K562 (cell line): ENCODE data around the gene BCAR3. TPM values are rescaled to one million over a fixed set of nuclear protein-coding genes. Genes with fewer than 3 reads are reported as not detected.

Source experiments
- ATAC-seq: fragments of 200-7000 bp; cut with Tn5 transposase; 3 replicates; pipeline ENCODE4 v1.9.1; 2020; ENCODE audit warnings: moderate library complexity
- BruUV-seq: library from RNA; stranded (reverse); fragments of 400-500 nt; replicated peaks from 2 replicates; lab custom pipeline; 2021; lab: Mats Ljungman, UMichigan
- CTCF ChIA-PET: fragments of 300-600 bp; formaldehyde crosslinking; extraction: SDS; loops from one replicate; lab custom pipeline; 2021; ENCODE audit warnings: low intra/inter-chr PET ratio; lab: Yijun Ruan, JAX
- POLR2A ChIA-PET: fragments of 300-600, 350-650 bp; sonication (Branson Sonifier 250); formaldehyde crosslinking; extraction: SDS; loops from one replicate; lab custom pipeline; 2021; ENCODE audit warnings: antibody characterized with exemption, inconsistent platforms; lab: Yijun Ruan, JAX
- DNase-seq, 4 experiments: peaks; one replicate each; pipeline versions ENCODE4 v3.0.0 to v3.0.0-alpha.2; 2011 to 2018; ENCODE audit warnings: low spot score in 3 of 4, mixed read lengths in 3 of 4; ENCODE audit errors: extremely low read depth in 1 of 4
- FAIRE-seq: peaks from 2 replicates; lab custom pipeline; 2011; peaks lifted over from hg19 to GRCh38; lab: Jason Lieb, UNC
- H2AFZ ChIP-seq: 2 replicates; pipeline ENCODE4 v1.6.0; 2011; ENCODE audit warnings: low read depth, low read length, control low read depth, inconsistent platforms
- H3K27ac ChIP-seq: fragments of 200-600 bp; 3 replicates; pipeline ENCODE4 v1.8.0; 2011; ENCODE audit warnings: low read depth, mild to moderate bottlenecking, control low read depth, inconsistent platforms, low read length, moderate library complexity, mixed read lengths; ENCODE audit errors: extremely low read depth
- H3K27me3 ChIP-seq, 2 experiments: fragments of 300-600 bp in 1 of 2; 2 replicates in 1 of 2; 3 replicates in 1 of 2; pipeline versions ENCODE4 v1.6.0 to v1.8.0; 2011; ENCODE audit warnings: inconsistent platforms in 2 of 2, low read length in 2 of 2, mild to moderate bottlenecking in 1 of 2, mixed read lengths in 1 of 2, moderate library complexity in 1 of 2; ENCODE audit not compliant: control insufficient read depth in 2 of 2, insufficient read depth in 2 of 2
- H3K36me3 ChIP-seq: fragments of 300-600 bp; 3 replicates; pipeline ENCODE4 v1.8.0; 2011; ENCODE audit warnings: mild to moderate bottlenecking, low read length, inconsistent platforms; ENCODE audit not compliant: control insufficient read depth, insufficient read depth
- H3K4me1 ChIP-seq, 2 experiments: fragments of 200-600 bp in 1 of 2; replicated peaks in 1 of 2; 2 replicates in 1 of 2; 3 replicates in 1 of 2; pipeline versions ENCODE4 v1.5.1 to v1.8.0; 2011; ENCODE audit warnings: inconsistent platforms in 2 of 2, low read length in 2 of 2, mild to moderate bottlenecking in 1 of 2, mixed read lengths in 1 of 2, moderate library complexity in 1 of 2; ENCODE audit not compliant: control insufficient read depth in 2 of 2, insufficient read depth in 2 of 2
- H3K4me2 ChIP-seq: 2 replicates; pipeline ENCODE4 v1.6.1; 2011; ENCODE audit warnings: low read length, control low read depth, inconsistent platforms, mixed read lengths; ENCODE audit not compliant: insufficient read depth
- H3K4me3 ChIP-seq: fragments of 200-600 bp; sonication (generic), shearing (Covaris generic); 2 replicates; pipeline ENCODE4 v1.5.1; 2016; ENCODE audit warnings: control low read depth, inconsistent platforms
- H3K79me2 ChIP-seq: fragments of 200-600 bp; 3 replicates; pipeline ENCODE4 v1.8.0; 2011; ENCODE audit warnings: low read length, inconsistent platforms; ENCODE audit not compliant: control insufficient read depth, insufficient read depth
- H3K9ac ChIP-seq, 2 experiments: 2 replicates each; pipeline versions ENCODE4 v1.6.0 to v1.6.1; 2011; ENCODE audit warnings: low read depth in 2 of 2, low read length in 2 of 2, control low read depth in 1 of 2, inconsistent platforms in 1 of 2, mild to moderate bottlenecking in 1 of 2, mixed read lengths in 1 of 2; ENCODE audit not compliant: insufficient read depth in 1 of 2
- H3K9me1 ChIP-seq: one replicate; pipeline ENCODE4 v1.6.0; 2011; ENCODE audit warnings: inconsistent platforms, mild to moderate bottlenecking, low read length, moderate library complexity; ENCODE audit not compliant: control insufficient read depth, insufficient read depth
- H3K9me3 ChIP-seq: replicated peaks from 2 replicates; pipeline ENCODE4 v1.5.1; 2011; ENCODE audit warnings: low read depth, low read length, inconsistent platforms; ENCODE audit not compliant: control insufficient read depth, insufficient read depth
- H4K20me1 ChIP-seq: replicated peaks from 2 replicates; pipeline ENCODE4 v1.6.1; 2011; ENCODE audit warnings: low read length, inconsistent platforms, mixed read lengths; ENCODE audit not compliant: control insufficient read depth, insufficient read depth
- CC2D1A ChIP-seq: fragments of 450-650 bp; IDR thresholded peaks from 2 replicates; pipeline ENCODE4 v1.6.1; 2017; ENCODE audit warnings: mild to moderate bottlenecking
- DACH1 ChIP-seq: fragments of 450-650 bp; IDR thresholded peaks from 2 replicates; pipeline ENCODE4 v1.6.1; 2018; ENCODE audit not compliant: partially characterized antibody
- HDAC1 ChIP-seq, 2 experiments: fragments of 450-650 bp; IDR thresholded peaks; 2 replicates each; pipeline ENCODE4 v1.6.1; 2016 to 2017; ENCODE audit warnings: inconsistent platforms in 1 of 2, mild to moderate bottlenecking in 1 of 2, moderate library complexity in 1 of 2
- SRF ChIP-seq, 2 experiments: fragments of 250-450, 450-650 bp in 1 of 2; sonication (Bioruptor Pico) in 1 of 2; sonication (generic) in 1 of 2; formaldehyde crosslinking; IDR thresholded peaks; 2 replicates each; pipeline versions ENCODE4 v1.5.0 to v1.5.1; 2020 to 2022; ENCODE audit warnings: mild to moderate bottlenecking in 1 of 2, missing genetic modification reagents in 1 of 2
- WGBS: fragments of 100-300 bp; shearing (Covaris generic); methylation state at CpG from one replicate; pipeline ENCODE4 v1.1.6; 2016; ENCODE audit warnings: low coverage, mixed read lengths; ENCODE audit not compliant: insufficient coverage; ENCODE audit errors: missing lambda C conversion rate; 5-methylcytosine and 5-hydroxymethylcytosine counted together
- in situ Hi-C: fragments of 300-500 bp; cut with MboI; formaldehyde crosslinking; loops from 4 replicates; pipeline ENCODE4 v1.15.0; 2018; ENCODE audit warnings: inconsistent platforms, mixed read lengths
- intact Hi-C: fragments of 100-400 bp; cut with micrococcal nuclease; formaldehyde crosslinking; loops from 2 replicates; pipeline ENCODE4 v1.14.2; 2022
- polyA plus RNA-seq, 8 experiments: library from polyadenylated mRNA; depleted of rRNA in 4 of 8; stranded (reverse) in 5 of 8; unstranded in 3 of 8; fragments of >200 nt; fragmentation: Nextera tagmentation in 2 of 8; fragmentation: Illumina TruSeq in 1 of 8; extraction: Ambion mirVana in 2 of 8; extraction: Trizol in 1 of 8; gene quantifications; 2 replicates each; pipeline versions ENCODE4 v1.2.1 to v1.2.3, GENCODE V29; 2011 to 2014; ENCODE audit warnings: inconsistent platforms in 1 of 8, missing spikeins in 1 of 8
- total RNA-seq, 7 experiments: library from RNA; depleted of rRNA in 6 of 7; stranded (reverse); fragments of >200 nt in 6 of 7; fragmentation: Illumina TruSeq in 2 of 7; extraction: Trizol in 2 of 7; gene quantifications; 2 replicates each; pipeline versions ENCODE4 v1.2.1 to v1.2.3, GENCODE V29; 2011 to 2021; ENCODE audit warnings: low replicate concordance in 1 of 7
- TF ChIP-seq, protein P1 (sequence below): fragments of 250-450 bp; sonication (Bioruptor Pico); IDR thresholded peaks from 2 replicates; pipeline ENCODE4 v1.8.0; 2022; ENCODE audit warnings: inconsistent platforms, mild to moderate bottlenecking, moderate library complexity, borderline replicate concordance
- TF ChIP-seq, protein P2 (sequence below): IDR thresholded peaks from 2 replicates; pipeline ENCODE4 v1.6.1; 2011; ENCODE audit not compliant: insufficient read length; ENCODE audit errors: extremely low read depth
- TF ChIP-seq, protein P3 (sequence below): fragments of 450-650 bp; formaldehyde crosslinking; IDR thresholded peaks from 2 replicates; pipeline ENCODE4 v1.4.0; 2020; ENCODE audit warnings: mild to moderate bottlenecking

BCAR3 gene
- total and polyA plus RNA-seq, 9 of the 15 experiments (the other 6 are each of a cell fraction or from before 2014, with no cell fraction given) = 1.8 to 6.3 (median 3.8) TPM

DNA sequence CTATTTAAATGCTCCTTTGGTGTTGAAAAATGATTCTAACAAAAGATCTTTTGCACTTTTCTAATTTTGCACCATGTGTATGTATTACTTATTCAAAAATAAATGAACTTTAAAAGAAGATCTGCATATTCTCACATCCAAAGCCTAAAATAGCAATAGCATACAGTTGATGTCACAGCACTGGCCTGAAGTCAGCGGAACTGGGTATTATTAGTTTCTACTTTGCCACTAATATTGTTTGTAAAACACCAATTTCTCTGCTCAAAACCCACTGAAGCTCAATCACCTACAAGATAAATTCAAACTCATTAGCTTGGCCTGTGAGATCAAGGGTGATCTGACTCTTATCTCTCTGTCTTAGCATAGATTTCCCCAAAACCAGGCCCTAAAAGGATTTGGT is 34.5 kb upstream of the BCAR3 start:
- intact Hi-C loops = no loop called here
- WGBS = 13% methylated on average over 1 of the region's 1 CpG

More for the DNA sequence above, 34.5 kb upstream of the BCAR3 start:
- Histone ChIP-seq H3K27me3 (peaks cover 0 to 19% of the 10 kb centered on the region in 2 experiments; a peak in 2 of 5 replicates), H4K20me1 (no peaks in the 10 kb centered on the region), H3K4me1 (peaks cover 0 to 12% of the 10 kb centered on the region in 2 experiments; a peak in 3 of 5 replicates), H3K36me3 (no peaks in the 10 kb centered on the region), H3K27ac (no peak overlapping the region), H3K9me3 (no peaks in the 10 kb centered on the region), H2AFZ (no peak overlapping the region), H3K79me2 (no peaks in the 10 kb centered on the region), H3K4me2 (no peak overlapping the region), H3K9me1 (no peaks in the 10 kb centered on the region), H3K4me3 (no peak overlapping the region), H3K9ac (no peak overlapping the region)
- BruUV-seq = no TSS peak
- no peak for FAIRE-seq
- TF ChIP-seq, protein P1, sequence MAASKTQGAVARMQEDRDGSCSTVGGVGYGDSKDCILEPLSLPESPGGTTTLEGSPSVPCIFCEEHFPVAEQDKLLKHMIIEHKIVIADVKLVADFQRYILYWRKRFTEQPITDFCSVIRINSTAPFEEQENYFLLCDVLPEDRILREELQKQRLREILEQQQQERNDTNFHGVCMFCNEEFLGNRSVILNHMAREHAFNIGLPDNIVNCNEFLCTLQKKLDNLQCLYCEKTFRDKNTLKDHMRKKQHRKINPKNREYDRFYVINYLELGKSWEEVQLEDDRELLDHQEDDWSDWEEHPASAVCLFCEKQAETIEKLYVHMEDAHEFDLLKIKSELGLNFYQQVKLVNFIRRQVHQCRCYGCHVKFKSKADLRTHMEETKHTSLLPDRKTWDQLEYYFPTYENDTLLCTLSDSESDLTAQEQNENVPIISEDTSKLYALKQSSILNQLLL = no peak
- TF ChIP-seq DACH1 (no peak), HDAC1 (IDR thresholded peaks at IDR 0.05) (no peak), SRF (CRISPR knock-in tag; IDR thresholded peaks at IDR 0.05) (no peak), CC2D1A (no peak)
- TF ChIP-seq, protein P2, sequence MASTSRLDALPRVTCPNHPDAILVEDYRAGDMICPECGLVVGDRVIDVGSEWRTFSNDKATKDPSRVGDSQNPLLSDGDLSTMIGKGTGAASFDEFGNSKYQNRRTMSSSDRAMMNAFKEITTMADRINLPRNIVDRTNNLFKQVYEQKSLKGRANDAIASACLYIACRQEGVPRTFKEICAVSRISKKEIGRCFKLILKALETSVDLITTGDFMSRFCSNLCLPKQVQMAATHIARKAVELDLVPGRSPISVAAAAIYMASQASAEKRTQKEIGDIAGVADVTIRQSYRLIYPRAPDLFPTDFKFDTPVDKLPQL = no peak
- TF ChIP-seq, protein P3, sequence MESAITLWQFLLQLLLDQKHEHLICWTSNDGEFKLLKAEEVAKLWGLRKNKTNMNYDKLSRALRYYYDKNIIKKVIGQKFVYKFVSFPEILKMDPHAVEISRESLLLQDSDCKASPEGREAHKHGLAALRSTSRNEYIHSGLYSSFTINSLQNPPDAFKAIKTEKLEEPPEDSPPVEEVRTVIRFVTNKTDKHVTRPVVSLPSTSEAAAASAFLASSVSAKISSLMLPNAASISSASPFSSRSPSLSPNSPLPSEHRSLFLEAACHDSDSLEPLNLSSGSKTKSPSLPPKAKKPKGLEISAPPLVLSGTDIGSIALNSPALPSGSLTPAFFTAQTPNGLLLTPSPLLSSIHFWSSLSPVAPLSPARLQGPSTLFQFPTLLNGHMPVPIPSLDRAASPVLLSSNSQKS (CRISPR knock-in tag) = no peak
- in situ Hi-C loops = no loop called here
- DNase-seq = no peak
- POLR2A ChIA-PET = no interaction called here
- CTCF ChIA-PET = no interaction called here
- ATAC-seq = no peak
